GM18505 (cell line): Measurements from ENCODE around the gene PHRF1.

Experiments
- ATAC-seq: cut with Tn5 transposase; IDR thresholded peaks from one replicate; pipeline ENCODE4 v1.9.1; 2021; ENCODE audit not compliant: unreplicated experiment
- POLR2A ChIP-seq: IDR thresholded peaks from 4 replicates; pipeline ENCODE4 v1.6.1; 2011; ENCODE audit warnings: borderline replicate concordance; ENCODE audit not compliant: insufficient read depth, insufficient read length; ENCODE audit errors: extremely low read depth

PHRF1 gene

GRCh38 chr11:550021-550745, 26.1 kb upstream of the PHRF1 start:
- ATAC-seq = no peak

GRCh38 chr11:550746-551085, 25.6 kb upstream of the PHRF1 start:
- TF ChIP-seq POLR2A = no peak
- no peak for ATAC-seq

More at GRCh38 chr11:550021-550745, 26.1 kb upstream of the PHRF1 start:
- TF ChIP-seq POLR2A = no peak

- TF ChIP-seq POLR2A = no peak
- no peak for ATAC-seq
These were observed 25.1 kb upstream of the PHRF1 start for GRCh38 chr11:551131-551530.

- TF ChIP-seq POLR2A = no peak
These were observed 24.7 kb upstream of the PHRF1 start for GRCh38 chr11:551596-551995.

GRCh38 chr11:553083-553987, 22.9 kb upstream of the PHRF1 start:
- no peak for ATAC-seq
- TF ChIP-seq POLR2A = no peak

More at GRCh38 chr11:551596-551995, 24.7 kb upstream of the PHRF1 start:
- ATAC-seq = no peak

- no peak for TF ChIP-seq POLR2A
- ATAC-seq = no peak
These were observed 22.3 kb upstream of the PHRF1 start for GRCh38 chr11:553988-554340.

- ATAC-seq = peak; percentile 44
- no peak for TF ChIP-seq POLR2A
These were observed 21.6 kb upstream of the PHRF1 start for GRCh38 chr11:554428-555226.

GRCh38 chr11:555227-555779, 21.0 kb upstream of the PHRF1 start:
- TF ChIP-seq POLR2A = no peak
- no peak for ATAC-seq

GRCh38 chr11:555780-556661, 20.2 kb upstream of the PHRF1 start:
- TF ChIP-seq POLR2A = no peak
- no peak for ATAC-seq

- no peak for TF ChIP-seq POLR2A
- ATAC-seq = no peak
These were observed 19.5 kb upstream of the PHRF1 start for GRCh38 chr11:556662-557256.

- TF ChIP-seq POLR2A = no peak
- ATAC-seq = no peak
These were observed 18.7 kb upstream of the PHRF1 start for GRCh38 chr11:557328-558132.
